GM23338 (cell line): ENCODE results near the gene LYVE1. TPM values are rescaled to one million over a fixed set of nuclear protein-coding genes. Genes with fewer than 3 reads are reported as not detected.

Experiments
- ATAC-seq: fragments of 200-7000 bp; cut with Tn5 transposase; 3 replicates; pipeline ENCODE4 v1.9.1; 2020
- DNase-seq: peaks from one replicate; pipeline ENCODE4 v3.0.0-alpha.2; 2015; ENCODE audit warnings: low spot score
- H2AFZ ChIP-seq: fragments of 200-600 bp; sonication (generic); 2 replicates; pipeline ENCODE4 v1.8.0; 2016; ENCODE audit warnings: antibody characterized with exemption, mild to moderate bottlenecking, moderate library complexity
- H3F3A ChIP-seq: fragments of 200-600 bp; sonication (generic); replicated peaks from 2 replicates; pipeline ENCODE4 v1.8.0; 2017; ENCODE audit warnings: antibody characterized with exemption, mixed run types, low read depth
- H3K27ac ChIP-seq: fragments of 200-600 bp; sonication (generic); 2 replicates; pipeline ENCODE4 v1.6.1; 2016; ENCODE audit warnings: low read depth
- H3K27me3 ChIP-seq: fragments of 200-600 bp; sonication (generic); 2 replicates; pipeline ENCODE4 v1.8.0; 2016; ENCODE audit warnings: mild to moderate bottlenecking, mixed run types, moderate library complexity; ENCODE audit not compliant: insufficient read depth
- H3K36me3 ChIP-seq: fragments of 200-600 bp; sonication (generic); 2 replicates; pipeline ENCODE4 v1.8.0; 2016; ENCODE audit warnings: mild to moderate bottlenecking; ENCODE audit not compliant: insufficient read depth
- H3K4me1 ChIP-seq: fragments of 200-600 bp; sonication (generic); 2 replicates; pipeline ENCODE4 v1.8.0; 2016; ENCODE audit warnings: mild to moderate bottlenecking, moderate library complexity; ENCODE audit not compliant: insufficient read depth
- H3K4me2 ChIP-seq: fragments of 200-600 bp; sonication (generic); 2 replicates; pipeline ENCODE4 v1.7.1; 2017; ENCODE audit warnings: mixed run types
- H3K4me3 ChIP-seq: fragments of 200-600 bp; sonication (generic); 2 replicates; pipeline ENCODE4 v1.6.1; 2016; ENCODE audit warnings: mixed run types
- H3K79me2 ChIP-seq: fragments of 200-600 bp; sonication (generic); replicated peaks from 2 replicates; pipeline ENCODE4 v1.8.0; 2017; ENCODE audit warnings: mild to moderate bottlenecking; ENCODE audit not compliant: insufficient read depth
- H3K9me2 ChIP-seq: fragments of 200-600 bp; sonication (generic); 2 replicates; pipeline ENCODE4 v1.8.0; 2017; ENCODE audit not compliant: insufficient read depth
- H4K20me1 ChIP-seq: fragments of 200-600 bp; sonication (generic); replicated peaks from 2 replicates; pipeline ENCODE4 v1.8.0; 2017; ENCODE audit warnings: mild to moderate bottlenecking; ENCODE audit not compliant: insufficient read depth
- H3K27ac Mint-ChIP-seq: 2 replicates; pipeline ENCODE4 v1.8.0; 2020; ENCODE audit warnings: inconsistent platforms, mild to moderate bottlenecking, moderate library complexity, mixed read lengths
- H3K27me3 Mint-ChIP-seq: 3 replicates; pipeline ENCODE4 v1.8.0; 2022; ENCODE audit warnings: low read depth, mild to moderate bottlenecking, moderate library complexity, mixed read lengths, inconsistent platforms; ENCODE audit not compliant: insufficient read depth, poor library complexity
- H3K36me3 Mint-ChIP-seq: 3 replicates; pipeline ENCODE4 v1.8.0; 2021; ENCODE audit warnings: low read depth, mild to moderate bottlenecking, inconsistent platforms, moderate library complexity, mixed read lengths
- H3K4me1 Mint-ChIP-seq: 3 replicates; pipeline ENCODE4 v1.8.0; 2020; ENCODE audit warnings: mild to moderate bottlenecking, inconsistent platforms, mixed read lengths
- H3K4me3 Mint-ChIP-seq: 3 replicates; pipeline ENCODE4 v1.8.0; 2021; ENCODE audit warnings: moderate library complexity, mild to moderate bottlenecking, inconsistent platforms, mixed read lengths
- H3K9me3 Mint-ChIP-seq: 3 replicates; pipeline ENCODE4 v1.8.0; 2020; ENCODE audit warnings: moderate library complexity, mild to moderate bottlenecking, inconsistent platforms, mixed read lengths
- CREB1 ChIP-seq: fragments of 250-450 bp; sonication (Bioruptor Pico); IDR thresholded peaks from 2 replicates; pipeline ENCODE4 v1.5.0; 2020; ENCODE audit warnings: low read depth, mild to moderate bottlenecking, moderate library complexity
- ETS1 ChIP-seq: IDR thresholded peaks from 2 replicates; pipeline ENCODE4 v1.6.1; 2016; ENCODE audit warnings: antibody characterized with exemption
- EZH2 ChIP-seq: fragments of 200-600 bp; sonication (generic); IDR thresholded peaks from one replicate; pipeline ENCODE4 v1.8.0; 2017; ENCODE audit warnings: antibody characterized with exemption, mild to moderate bottlenecking, low read depth; ENCODE audit not compliant: unreplicated experiment
- EZH2phosphoT487 ChIP-seq: fragments of 200-600 bp; sonication (generic); IDR thresholded peaks from one replicate; pipeline ENCODE4 v1.8.1; 2018; ENCODE audit warnings: antibody characterized with exemption; ENCODE audit not compliant: unreplicated experiment
- JUNB ChIP-seq: IDR thresholded peaks from one replicate; pipeline ENCODE4 v1.6.1; 2016; ENCODE audit warnings: antibody characterized with exemption; ENCODE audit not compliant: unreplicated experiment
- POLR2AphosphoS5 ChIP-seq: IDR thresholded peaks from 2 replicates; pipeline ENCODE4 v1.6.1; 2016; ENCODE audit warnings: antibody characterized with exemption, low read depth
- STAT1 ChIP-seq: IDR thresholded peaks from one replicate; pipeline ENCODE4 v1.6.1; 2016; ENCODE audit warnings: antibody characterized with exemption; ENCODE audit not compliant: unreplicated experiment
- ZNF114 ChIP-seq: fragments of 250-450 bp; sonication (Bioruptor Pico); IDR thresholded peaks from 2 replicates; pipeline ENCODE4 v1.5.0; 2020; ENCODE audit warnings: mild to moderate bottlenecking, moderate library complexity
- ZNF331 ChIP-seq: fragments of 250-450 bp; sonication (Bioruptor Pico); IDR thresholded peaks from 2 replicates; pipeline ENCODE4 v1.5.0; 2020; ENCODE audit warnings: low read depth, mild to moderate bottlenecking, moderate library complexity
- polyA plus RNA-seq: library from polyadenylated mRNA; unstranded; fragments of >200 nt; fragmentation: Nextera tagmentation; extraction: Ambion mirVana; gene quantifications from 2 replicates; pipeline ENCODE4 v1.2.1, GENCODE V29; 2016
- total RNA-seq: library from RNA; depleted of rRNA; stranded (reverse); fragments of >200 nt; shearing (Covaris generic); gene quantifications from 2 replicates; pipeline ENCODE4 v1.2.3, GENCODE V29; 2014
- TF ChIP-seq, protein P1 (sequence below): fragments of 250-450 bp; sonication (Bioruptor Pico); IDR thresholded peaks from 2 replicates; pipeline ENCODE4 v1.5.0; 2020; ENCODE audit warnings: mild to moderate bottlenecking, moderate library complexity

Gene LYVE1
- total and polyA plus RNA-seq, 2 experiments from 2014 or later = 0.94 TPM; not detected in 1

GRCh38 chr11:10514709-10515108 is 53.8 kb downstream of the LYVE1 start:
- Histone ChIP-seq H3K4me3 (no peak overlapping the region), H4K20me1 (no peaks in the 10 kb centered on the region), H3F3A (no peaks in the 10 kb centered on the region), H3K4me2 (no peak overlapping the region), H3K4me1 (peaks cover 14% of the 10 kb centered on the region), H3K27me3 (no peaks in the 10 kb centered on the region), H2AFZ (no peak overlapping the region), H3K9me2 (no peaks in the 10 kb centered on the region), H3K36me3 (no peaks in the 10 kb centered on the region), H3K27ac (no peak overlapping the region), H3K79me2 (no peaks in the 10 kb centered on the region)
- ATAC-seq = no peak
- no peak for DNase-seq
- Mint-ChIP-seq H3K27ac (no peak overlapping the region), H3K9me3 (no peaks in the 10 kb centered on the region), H3K36me3 (no peaks in the 10 kb centered on the region), H3K4me3 (no peak overlapping the region), H3K4me1 (peaks cover 17% of the 10 kb centered on the region), H3K27me3 (peaks cover 2% of the 10 kb centered on the region)
- TF ChIP-seq EZH2phosphoT487 = no peak
- no peak for TF ChIP-seq ZNF114 (CRISPR knock-in tag)
- TF ChIP-seq STAT1 = no peak
- no peak for TF ChIP-seq ZNF331
- TF ChIP-seq POLR2AphosphoS5 = no peak
- TF ChIP-seq EZH2 = no peak
- TF ChIP-seq JUNB = no peak
- TF ChIP-seq, protein P1, sequence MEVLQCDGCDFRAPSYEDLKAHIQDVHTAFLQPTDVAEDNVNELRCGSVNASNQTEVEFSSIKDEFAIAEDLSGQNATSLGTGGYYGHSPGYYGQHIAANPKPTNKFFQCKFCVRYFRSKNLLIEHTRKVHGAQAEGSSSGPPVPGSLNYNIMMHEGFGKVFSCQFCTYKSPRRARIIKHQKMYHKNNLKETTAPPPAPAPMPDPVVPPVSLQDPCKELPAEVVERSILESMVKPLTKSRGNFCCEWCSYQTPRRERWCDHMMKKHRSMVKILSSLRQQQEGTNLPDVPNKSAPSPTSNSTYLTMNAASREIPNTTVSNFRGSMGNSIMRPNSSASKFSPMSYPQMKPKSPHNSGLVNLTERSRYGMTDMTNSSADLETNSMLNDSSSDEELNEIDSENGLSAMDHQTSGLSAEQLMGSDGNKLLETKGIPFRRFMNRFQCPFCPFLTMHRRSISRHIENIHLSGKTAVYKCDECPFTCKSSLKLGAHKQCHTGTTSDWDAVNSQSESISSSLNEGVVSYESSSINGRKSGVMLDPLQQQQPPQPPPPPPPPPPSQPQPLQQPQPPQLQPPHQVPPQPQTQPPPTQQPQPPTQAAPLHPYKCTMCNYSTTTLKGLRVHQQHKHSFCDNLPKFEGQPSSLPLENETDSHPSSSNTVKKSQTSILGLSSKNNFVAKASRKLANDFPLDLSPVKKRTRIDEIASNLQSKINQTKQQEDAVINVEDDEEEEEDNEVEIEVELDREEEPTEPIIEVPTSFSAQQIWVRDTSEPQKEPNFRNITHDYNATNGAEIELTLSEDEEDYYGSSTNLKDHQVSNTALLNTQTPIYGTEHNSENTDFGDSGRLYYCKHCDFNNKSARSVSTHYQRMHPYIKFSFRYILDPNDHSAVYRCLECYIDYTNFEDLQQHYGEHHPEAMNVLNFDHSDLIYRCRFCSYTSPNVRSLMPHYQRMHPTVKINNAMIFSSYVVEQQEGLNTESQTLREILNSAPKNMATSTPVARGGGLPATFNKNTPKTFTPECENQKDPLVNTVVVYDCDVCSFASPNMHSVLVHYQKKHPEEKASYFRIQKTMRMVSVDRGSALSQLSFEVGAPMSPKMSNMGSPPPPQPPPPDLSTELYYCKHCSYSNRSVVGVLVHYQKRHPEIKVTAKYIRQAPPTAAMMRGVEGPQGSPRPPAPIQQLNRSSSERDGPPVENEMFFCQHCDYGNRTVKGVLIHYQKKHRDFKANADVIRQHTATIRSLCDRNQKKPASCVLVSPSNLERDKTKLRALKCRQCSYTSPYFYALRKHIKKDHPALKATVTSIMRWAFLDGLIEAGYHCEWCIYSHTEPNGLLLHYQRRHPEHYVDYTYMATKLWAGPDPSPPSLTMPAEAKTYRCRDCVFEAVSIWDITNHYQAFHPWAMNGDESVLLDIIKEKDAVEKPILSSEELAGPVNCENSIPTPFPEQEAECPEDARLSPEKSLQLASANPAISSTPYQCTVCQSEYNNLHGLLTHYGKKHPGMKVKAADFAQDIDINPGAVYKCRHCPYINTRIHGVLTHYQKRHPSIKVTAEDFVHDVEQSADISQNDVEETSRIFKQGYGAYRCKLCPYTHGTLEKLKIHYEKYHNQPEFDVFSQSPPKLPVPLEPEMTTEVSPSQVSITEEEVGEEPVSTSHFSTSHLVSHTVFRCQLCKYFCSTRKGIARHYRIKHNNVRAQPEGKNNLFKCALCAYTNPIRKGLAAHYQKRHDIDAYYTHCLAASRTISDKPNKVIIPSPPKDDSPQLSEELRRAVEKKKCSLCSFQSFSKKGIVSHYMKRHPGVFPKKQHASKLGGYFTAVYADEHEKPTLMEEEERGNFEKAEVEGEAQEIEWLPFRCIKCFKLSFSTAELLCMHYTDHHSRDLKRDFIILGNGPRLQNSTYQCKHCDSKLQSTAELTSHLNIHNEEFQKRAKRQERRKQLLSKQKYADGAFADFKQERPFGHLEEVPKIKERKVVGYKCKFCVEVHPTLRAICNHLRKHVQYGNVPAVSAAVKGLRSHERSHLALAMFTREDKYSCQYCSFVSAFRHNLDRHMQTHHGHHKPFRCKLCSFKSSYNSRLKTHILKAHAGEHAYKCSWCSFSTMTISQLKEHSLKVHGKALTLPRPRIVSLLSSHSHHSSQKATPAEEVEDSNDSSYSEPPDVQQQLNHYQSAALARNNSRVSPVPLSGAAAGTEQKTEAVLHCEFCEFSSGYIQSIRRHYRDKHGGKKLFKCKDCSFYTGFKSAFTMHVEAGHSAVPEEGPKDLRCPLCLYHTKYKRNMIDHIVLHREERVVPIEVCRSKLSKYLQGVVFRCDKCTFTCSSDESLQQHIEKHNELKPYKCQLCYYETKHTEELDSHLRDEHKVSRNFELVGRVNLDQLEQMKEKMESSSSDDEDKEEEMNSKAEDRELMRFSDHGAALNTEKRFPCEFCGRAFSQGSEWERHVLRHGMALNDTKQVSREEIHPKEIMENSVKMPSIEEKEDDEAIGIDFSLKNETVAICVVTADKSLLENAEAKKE = no peak
- no peak for TF ChIP-seq ETS1
- no peak for TF ChIP-seq CREB1
